Measurements from ENCODE around the gene ARHGAP23. TPM values are rescaled to one million over a fixed set of nuclear protein-coding genes. Genes with fewer than 3 reads are reported as not detected.

Gene ARHGAP23
- total and polyA plus RNA-seq, 10 donors: 7.5 to 250 (median 67.0) TPM

GRCh38 chr17:38460716-38461630 lies 32.7 kb downstream of the ARHGAP23 start:
- Histone ChIP-seq H3K36me3 (peaks cover 0 to 67% (median 8%) of the 10 kb centered on the region in 6 donors), H3K4me3 (no peak overlapping the region), H3K27me3 (replicated peaks in 1 of 7) (peaks cover 0 to 8% (median 0%) of the 10 kb centered on the region in 7 donors), H3K9me3 (no peaks in the 10 kb centered on the region), H3K27ac (peak overlapping the region in 5 of 8 donors; percentile 31 to 84 (median 56)), H3K4me1 (peaks cover 8 to 97% (median 66%) of the 10 kb centered on the region in 6 donors)
- TF ChIP-seq POLR2AphosphoS5 (IDR thresholded peaks at IDR 0.05): peak in 2 of 3 donors; percentile 9 to 38
- TF ChIP-seq CTCF (IDR thresholded peaks at IDR 0.05 in 8 of 11, conservative IDR thresholded peaks at IDR 0.05 in 3 of 11): no peak
- intact Hi-C loops (cut with DNase I; ENCODE audit: low total_unique reads): no loop called here
- no peak for DNase-seq
- WGBS, 5 donors: 64 to 77% (median 76%) methylated on average over 17 to 19 of the region's 19 CpGs

GRCh38 chr17:38461683-38462082 lies 33.4 kb downstream of the ARHGAP23 start:
- intact Hi-C loops (cut with DNase I; ENCODE audit: low total_unique reads): no loop called here
- TF ChIP-seq POLR2AphosphoS5 (IDR thresholded peaks at IDR 0.05) (no peak), POLR2A (IDR thresholded peaks at IDR 0.05) (no peak), CTCF (IDR thresholded peaks at IDR 0.05 in 8 of 11, conservative IDR thresholded peaks at IDR 0.05 in 3 of 11) (no peak)
- Histone ChIP-seq H3K27ac (peak overlapping the region in 5 of 8 donors; percentile 31 to 84 (median 56)), H3K27me3 (replicated peaks in 1 of 7) (peaks cover 0 to 1% (median 0%) of the 10 kb centered on the region in 7 donors), H3K4me3 (no peak overlapping the region), H3K9me3 (no peaks in the 10 kb centered on the region), H3K36me3 (peaks cover 0 to 74% (median 11%) of the 10 kb centered on the region in 6 donors), H3K4me1 (peaks cover 8 to 97% (median 66%) of the 10 kb centered on the region in 6 donors)
- WGBS, 5 donors: 77 to 95% (median 83%) methylated on average over 7 of the region's 7 CpGs
- no peak for DNase-seq

- Histone ChIP-seq H3K36me3 (peaks cover 0 to 82% (median 18%) of the 10 kb centered on the region in 6 donors), H3K9me3 (no peaks in the 10 kb centered on the region), H3K27me3 (replicated peaks in 1 of 7) (no peaks in the 10 kb centered on the region), H3K4me1 (peaks cover 8 to 97% (median 67%) of the 10 kb centered on the region in 6 donors), H3K4me3 (no peak overlapping the region), H3K27ac (peak overlapping the region in 7 of 8 donors; percentile 71 to 91 (median 85))
- TF ChIP-seq CTCF (IDR thresholded peaks at IDR 0.05 in 8 of 11, conservative IDR thresholded peaks at IDR 0.05 in 3 of 11) (no peak), POLR2AphosphoS5 (IDR thresholded peaks at IDR 0.05) (peak; percentile 17 to 75 (median 52)), POLR2A (IDR thresholded peaks at IDR 0.05) (no peak)
- intact Hi-C loops (cut with DNase I; ENCODE audit: low total_unique reads): no loop called here
- whole genome bisulfite sequencing, 5 donors: 56 to 82% (median 69%) methylated on average over 4 to 8 of the region's 8 CpGs
- no peak for DNase-seq
Measured at GRCh38 chr17:38463451-38463858, 35.2 kb downstream of the ARHGAP23 start.

GRCh38 chr17:38464251-38464722 lies 36.0 kb downstream of the ARHGAP23 start:
- Histone ChIP-seq H3K36me3 (peaks cover 0 to 82% (median 16%) of the 10 kb centered on the region in 6 donors), H3K4me1 (peaks cover 8 to 97% (median 64%) of the 10 kb centered on the region in 6 donors), H3K27me3 (replicated peaks in 1 of 7) (no peaks in the 10 kb centered on the region), H3K4me3 (peak overlapping the region in 1 of 8 donors; percentile 62), H3K9me3 (no peaks in the 10 kb centered on the region), H3K27ac (peak overlapping the region; percentile 71 to 91 (median 84))
- intact Hi-C loops (cut with DNase I; ENCODE audit: low total_unique reads): no loop called here
- WGBS, 5 donors: 31 to 63% (median 56%) methylated on average over 4 to 9 of the region's 9 CpGs
- no peak for DNase-seq
- TF ChIP-seq POLR2AphosphoS5 (IDR thresholded peaks at IDR 0.05) (no peak), CTCF (IDR thresholded peaks at IDR 0.05 in 8 of 11, conservative IDR thresholded peaks at IDR 0.05 in 3 of 11) (no peak), POLR2A (IDR thresholded peaks at IDR 0.05) (no peak)
